SK-N-SH treated with all-trans-retinoic acid at 6 μM for 48 hours (cell line): ENCODE data around the gene KCNH1.

ENCODE experiments used
- ATAC-seq: fragments of 200-7000 bp; cut with Tn5 transposase; 3 replicates; pipeline ENCODE4 v1.9.1; 2020; ENCODE audit warnings: mild to moderate bottlenecking, moderate library complexity
- ARNTL ChIP-seq: fragments of 450-650 bp; formaldehyde crosslinking; IDR thresholded peaks from 2 replicates; pipeline ENCODE4 v1.5.0; 2020; ENCODE audit warnings: low read depth, mild to moderate bottlenecking, moderate library complexity, borderline replicate concordance
- BACH2 ChIP-seq: fragments of 250-450 bp; sonication (Bioruptor Pico); IDR thresholded peaks from 2 replicates; pipeline ENCODE4 v1.9.0; 2021; ENCODE audit warnings: mild to moderate bottlenecking, borderline replicate concordance
- CSDC2 ChIP-seq: fragments of 250-450 bp; sonication (Bioruptor Pico); IDR thresholded peaks from 2 replicates; pipeline ENCODE4 v1.5.0; 2020; ENCODE audit warnings: mild to moderate bottlenecking, moderate library complexity
- ESRRG ChIP-seq: fragments of 250-450 bp; sonication (Bioruptor Pico); IDR thresholded peaks from 2 replicates; pipeline ENCODE4 v1.6.1; 2021; ENCODE audit warnings: mild to moderate bottlenecking
- GLIS3 ChIP-seq: fragments of 250-450 bp; sonication (Bioruptor Pico); IDR thresholded peaks from 2 replicates; pipeline ENCODE4 v1.5.0; 2020; ENCODE audit warnings: mild to moderate bottlenecking, moderate library complexity
- ISL1 ChIP-seq: fragments of 250-450 bp; sonication (Bioruptor Pico); IDR thresholded peaks from 2 replicates; pipeline ENCODE4 v2.1.2; 2022; ENCODE audit warnings: mild to moderate bottlenecking, moderate library complexity
- OSR1 ChIP-seq: fragments of 250-450 bp; sonication (Bioruptor Pico); IDR thresholded peaks from 2 replicates; pipeline ENCODE4 v1.8.0; 2022; ENCODE audit warnings: moderate library complexity, mild to moderate bottlenecking, inconsistent platforms
- PATZ1 ChIP-seq: fragments of 250-450 bp; sonication (Bioruptor Pico); IDR thresholded peaks from 2 replicates; pipeline ENCODE4 v1.8.0; 2020; ENCODE audit warnings: mild to moderate bottlenecking, moderate library complexity, borderline replicate concordance
- POU6F1 ChIP-seq: fragments of 250-450 bp; sonication (Bioruptor Pico); IDR thresholded peaks from 2 replicates; pipeline ENCODE4 v1.8.0; 2021; ENCODE audit warnings: low read depth, mild to moderate bottlenecking, moderate library complexity, borderline replicate concordance
- PPARA ChIP-seq: fragments of 250-450 bp; sonication (Bioruptor Pico); IDR thresholded peaks from 2 replicates; pipeline ENCODE4 v1.5.0; 2020; ENCODE audit warnings: mild to moderate bottlenecking, borderline replicate concordance
- RARB ChIP-seq: fragments of 250-450 bp; sonication (Bioruptor Pico); IDR thresholded peaks from 2 replicates; pipeline ENCODE4 v1.8.0; 2021; ENCODE audit warnings: mild to moderate bottlenecking, moderate library complexity
- SNAI2 ChIP-seq: fragments of 250-450 bp; sonication (Bioruptor Pico); IDR thresholded peaks from 2 replicates; pipeline ENCODE4 v1.5.0; 2020; ENCODE audit warnings: mild to moderate bottlenecking, moderate library complexity
- TCF4 ChIP-seq: fragments of 250-450 bp; sonication (Bioruptor Pico); IDR thresholded peaks from 2 replicates; pipeline ENCODE4 v1.8.0; 2021; ENCODE audit warnings: mild to moderate bottlenecking, moderate library complexity, borderline replicate concordance
- TOX ChIP-seq: fragments of 250-450 bp; sonication (Bioruptor Pico); IDR thresholded peaks from 2 replicates; pipeline ENCODE4 v1.8.0; 2021; ENCODE audit warnings: mild to moderate bottlenecking, moderate library complexity, borderline replicate concordance
- ZC3H10 ChIP-seq: fragments of 250-450 bp; sonication (Bioruptor Pico); IDR thresholded peaks from 2 replicates; pipeline ENCODE4 v1.5.1; 2021; ENCODE audit warnings: mild to moderate bottlenecking, moderate library complexity
- ZNF70 ChIP-seq: fragments of 450-650 bp; formaldehyde crosslinking; IDR thresholded peaks from 2 replicates; pipeline ENCODE4 v1.5.0; 2020; ENCODE audit warnings: mild to moderate bottlenecking, moderate library complexity
- ZNF8 ChIP-seq: fragments of 450-650 bp; formaldehyde crosslinking; IDR thresholded peaks from 2 replicates; pipeline ENCODE4 v1.5.0; 2020; ENCODE audit warnings: mild to moderate bottlenecking, moderate library complexity
- TF ChIP-seq, protein P1 (sequence below): fragments of 250-450 bp; sonication (Bioruptor Pico); IDR thresholded peaks from 2 replicates; pipeline ENCODE4 v1.5.1; 2021; ENCODE audit warnings: mild to moderate bottlenecking, moderate library complexity
- TF ChIP-seq, protein P2 (sequence below): fragments of 250-450 bp; sonication (Bioruptor Pico); IDR thresholded peaks from 2 replicates; pipeline ENCODE4 v1.5.0; 2020; ENCODE audit warnings: mild to moderate bottlenecking, moderate library complexity
- TF ChIP-seq, protein P3 (sequence below): fragments of 250-450 bp; sonication (Bioruptor Pico); IDR thresholded peaks from 2 replicates; pipeline ENCODE4 v1.5.1; 2020; ENCODE audit warnings: low read depth, mild to moderate bottlenecking, moderate library complexity

Gene KCNH1

DNA sequence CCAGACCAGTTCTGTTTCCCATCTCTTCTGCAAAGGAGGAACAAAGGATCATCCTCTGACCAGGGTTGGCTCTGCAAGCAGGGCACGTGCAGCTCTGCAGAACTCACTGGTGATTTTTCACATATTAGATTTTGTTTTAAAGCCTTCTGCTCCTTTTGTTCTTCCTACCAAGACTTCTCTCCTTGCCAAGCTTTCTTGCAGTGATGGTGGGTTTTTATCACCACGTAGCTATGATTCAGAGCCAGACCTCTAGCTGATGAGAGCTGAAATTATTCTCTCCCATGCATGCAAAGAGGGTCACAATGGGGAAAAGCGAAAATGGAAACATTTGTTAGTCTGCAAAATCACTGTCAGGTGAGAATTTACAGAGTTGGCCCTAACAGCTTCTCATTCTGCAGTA is 225.2 kb downstream of the KCNH1 start:
- TF ChIP-seq ZNF70 (CRISPR knock-in tag) (no peak), ISL1 (CRISPR knock-in tag) (no peak)
- TF ChIP-seq, protein P1, sequence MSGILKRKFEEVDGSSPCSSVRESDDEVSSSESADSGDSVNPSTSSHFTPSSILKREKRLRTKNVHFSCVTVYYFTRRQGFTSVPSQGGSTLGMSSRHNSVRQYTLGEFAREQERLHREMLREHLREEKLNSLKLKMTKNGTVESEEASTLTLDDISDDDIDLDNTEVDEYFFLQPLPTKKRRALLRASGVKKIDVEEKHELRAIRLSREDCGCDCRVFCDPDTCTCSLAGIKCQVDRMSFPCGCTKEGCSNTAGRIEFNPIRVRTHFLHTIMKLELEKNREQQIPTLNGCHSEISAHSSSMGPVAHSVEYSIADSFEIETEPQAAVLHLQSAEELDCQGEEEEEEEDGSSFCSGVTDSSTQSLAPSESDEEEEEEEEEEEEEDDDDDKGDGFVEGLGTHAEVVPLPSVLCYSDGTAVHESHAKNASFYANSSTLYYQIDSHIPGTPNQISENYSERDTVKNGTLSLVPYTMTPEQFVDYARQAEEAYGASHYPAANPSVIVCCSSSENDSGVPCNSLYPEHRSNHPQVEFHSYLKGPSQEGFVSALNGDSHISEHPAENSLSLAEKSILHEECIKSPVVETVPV (CRISPR knock-in tag), result no peak
- TF ChIP-seq, protein P2, sequence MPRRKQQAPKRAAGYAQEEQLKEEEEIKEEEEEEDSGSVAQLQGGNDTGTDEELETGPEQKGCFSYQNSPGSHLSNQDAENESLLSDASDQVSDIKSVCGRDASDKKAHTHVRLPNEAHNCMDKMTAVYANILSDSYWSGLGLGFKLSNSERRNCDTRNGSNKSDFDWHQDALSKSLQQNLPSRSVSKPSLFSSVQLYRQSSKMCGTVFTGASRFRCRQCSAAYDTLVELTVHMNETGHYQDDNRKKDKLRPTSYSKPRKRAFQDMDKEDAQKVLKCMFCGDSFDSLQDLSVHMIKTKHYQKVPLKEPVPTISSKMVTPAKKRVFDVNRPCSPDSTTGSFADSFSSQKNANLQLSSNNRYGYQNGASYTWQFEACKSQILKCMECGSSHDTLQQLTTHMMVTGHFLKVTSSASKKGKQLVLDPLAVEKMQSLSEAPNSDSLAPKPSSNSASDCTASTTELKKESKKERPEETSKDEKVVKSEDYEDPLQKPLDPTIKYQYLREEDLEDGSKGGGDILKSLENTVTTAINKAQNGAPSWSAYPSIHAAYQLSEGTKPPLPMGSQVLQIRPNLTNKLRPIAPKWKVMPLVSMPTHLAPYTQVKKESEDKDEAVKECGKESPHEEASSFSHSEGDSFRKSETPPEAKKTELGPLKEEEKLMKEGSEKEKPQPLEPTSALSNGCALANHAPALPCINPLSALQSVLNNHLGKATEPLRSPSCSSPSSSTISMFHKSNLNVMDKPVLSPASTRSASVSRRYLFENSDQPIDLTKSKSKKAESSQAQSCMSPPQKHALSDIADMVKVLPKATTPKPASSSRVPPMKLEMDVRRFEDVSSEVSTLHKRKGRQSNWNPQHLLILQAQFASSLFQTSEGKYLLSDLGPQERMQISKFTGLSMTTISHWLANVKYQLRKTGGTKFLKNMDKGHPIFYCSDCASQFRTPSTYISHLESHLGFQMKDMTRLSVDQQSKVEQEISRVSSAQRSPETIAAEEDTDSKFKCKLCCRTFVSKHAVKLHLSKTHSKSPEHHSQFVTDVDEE (CRISPR knock-in tag), result no peak
- no peak for ATAC-seq

- ATAC-seq, result no peak
- TF ChIP-seq GLIS3 (CRISPR knock-in tag), result no peak
- TF ChIP-seq ESRRG, result no peak
- no peak for TF ChIP-seq SNAI2 (CRISPR knock-in tag)
- TF ChIP-seq TCF4, result no peak
- no peak for TF ChIP-seq ISL1 (CRISPR knock-in tag)
- no peak for TF ChIP-seq ZNF70 (CRISPR knock-in tag)
- TF ChIP-seq CSDC2 (CRISPR knock-in tag), result no peak
- no peak for TF ChIP-seq TOX (CRISPR knock-in tag)
- no peak for TF ChIP-seq BACH2
- TF ChIP-seq, protein P1 (CRISPR knock-in tag), result no peak
- no peak for TF ChIP-seq ZC3H10 (CRISPR knock-in tag)
- no peak for TF ChIP-seq ARNTL (CRISPR knock-in tag)
- no peak for TF ChIP-seq RARB (CRISPR knock-in tag)
- TF ChIP-seq, all 23 proteins: peak for 0
Observed at GRCh38 chr1:210908257-210908656, 225.7 kb downstream of the KCNH1 start.

DNA sequence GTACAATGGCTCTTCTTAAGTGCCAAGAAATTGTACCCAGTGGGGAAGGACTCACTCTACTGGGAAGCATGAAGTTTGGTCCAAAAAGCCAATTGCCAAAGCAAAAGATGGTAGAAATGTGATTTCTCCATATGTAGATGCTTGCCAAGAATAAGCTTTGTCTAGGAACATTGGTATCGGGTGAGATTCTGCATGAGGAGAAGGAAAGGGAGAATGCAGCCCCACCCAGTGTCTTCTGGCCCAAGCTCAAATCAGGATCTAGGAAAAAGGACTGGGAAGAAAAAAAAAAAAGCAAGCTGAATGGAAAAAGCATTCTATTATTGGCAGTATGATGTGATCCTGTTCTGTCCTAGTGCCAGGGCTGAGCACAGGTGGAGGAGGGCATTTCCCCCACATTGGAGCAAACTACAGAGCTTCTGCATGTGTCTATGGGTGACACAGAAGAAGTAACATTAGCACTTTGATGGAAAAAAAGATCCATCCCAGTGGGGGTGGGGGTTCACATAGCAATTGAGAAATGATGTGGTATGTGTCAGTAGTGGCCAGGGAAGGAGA is 226.6 kb downstream of the KCNH1 start:
- ATAC-seq, result no peak
- TF ChIP-seq ARNTL (CRISPR knock-in tag) (no peak), RARB (CRISPR knock-in tag) (no peak), OSR1 (CRISPR knock-in tag) (no peak), TOX (CRISPR knock-in tag) (no peak), ZNF70 (CRISPR knock-in tag) (no peak)
- TF ChIP-seq, all 23 proteins: peak for 0

GRCh38 chr1:210905944-210906453 is 227.9 kb downstream of the KCNH1 start:
- no peak for TF ChIP-seq PATZ1 (CRISPR knock-in tag)
- no peak for TF ChIP-seq ESRRG
- no peak for TF ChIP-seq CSDC2 (CRISPR knock-in tag)
- TF ChIP-seq POU6F1 (CRISPR knock-in tag), result no peak
- no peak for TF ChIP-seq RARB (CRISPR knock-in tag)
- TF ChIP-seq ZNF8 (CRISPR knock-in tag), result no peak
- no peak for TF ChIP-seq PPARA (CRISPR knock-in tag)
- no peak for TF ChIP-seq TCF4
- no peak for TF ChIP-seq TOX (CRISPR knock-in tag)
- no peak for TF ChIP-seq BACH2
- TF ChIP-seq, protein P3, sequence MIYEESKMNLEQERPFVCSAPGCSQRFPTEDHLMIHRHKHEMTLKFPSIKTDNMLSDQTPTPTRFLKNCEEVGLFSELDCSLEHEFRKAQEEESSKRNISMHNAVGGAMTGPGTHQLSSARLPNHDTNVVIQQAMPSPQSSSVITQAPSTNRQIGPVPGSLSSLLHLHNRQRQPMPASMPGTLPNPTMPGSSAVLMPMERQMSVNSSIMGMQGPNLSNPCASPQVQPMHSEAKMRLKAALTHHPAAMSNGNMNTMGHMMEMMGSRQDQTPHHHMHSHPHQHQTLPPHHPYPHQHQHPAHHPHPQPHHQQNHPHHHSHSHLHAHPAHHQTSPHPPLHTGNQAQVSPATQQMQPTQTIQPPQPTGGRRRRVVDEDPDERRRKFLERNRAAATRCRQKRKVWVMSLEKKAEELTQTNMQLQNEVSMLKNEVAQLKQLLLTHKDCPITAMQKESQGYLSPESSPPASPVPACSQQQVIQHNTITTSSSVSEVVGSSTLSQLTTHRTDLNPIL (CRISPR knock-in tag), result no peak
- TF ChIP-seq ISL1 (CRISPR knock-in tag), result no peak
- ATAC-seq, result no peak
